ENCODE measurements around the gene MARCHF3. TPM values are rescaled to one million over a fixed set of nuclear protein-coding genes. Genes with fewer than 3 reads are reported as not detected.

MARCHF3 gene
- total RNA-seq, 1 experiment from 2014 or later: 16.1 TPM

- no peak for TF ChIP-seq E2F4 (CRISPR knock-in tag; IDR thresholded peaks at IDR 0.05; ENCODE audit: borderline replicate concordance, low read depth)
- no peak for TF ChIP-seq NR3C1 (CRISPR knock-in tag; conservative IDR thresholded peaks at IDR 0.05; ENCODE audit: low read depth)
- TF ChIP-seq RORB (CRISPR knock-in tag; IDR thresholded peaks at IDR 0.05): no peak
- TF ChIP-seq ZNF263 (CRISPR knock-in tag; IDR thresholded peaks at IDR 0.05; ENCODE audit: low read depth): no peak
- no peak for TF ChIP-seq ERG (CRISPR knock-in tag; IDR thresholded peaks at IDR 0.05)
- TF ChIP-seq ZNF121 (CRISPR knock-in tag; IDR thresholded peaks at IDR 0.05): no peak
- TF ChIP-seq ARID4B (CRISPR knock-in tag; IDR thresholded peaks at IDR 0.05; ENCODE audit: borderline replicate concordance): no peak
- TF ChIP-seq NFYB (CRISPR knock-in tag; conservative IDR thresholded peaks at IDR 0.05; ENCODE audit: low read depth): no peak
- no peak for TF ChIP-seq ZNF423 (CRISPR knock-in tag; IDR thresholded peaks at IDR 0.05)
- no peak for TF ChIP-seq CREM (CRISPR knock-in tag; IDR thresholded peaks at IDR 0.05)
- no peak for TF ChIP-seq KAT7 (CRISPR knock-in tag; IDR thresholded peaks at IDR 0.05; ENCODE audit: borderline replicate concordance)
- TF ChIP-seq GABPB1 (CRISPR knock-in tag; IDR thresholded peaks at IDR 0.05): no peak
These were observed 112.3 kb downstream of the MARCHF3 start (continued) for GRCh38 chr5:126917918-126918614.

GRCh38 chr5:126915496-126915895 is 114.9 kb downstream of the MARCHF3 start:
- H3K4me1 Mint-ChIP-seq: peaks cover 30% of the 10 kb centered on the region
- peaks cover 26% of the 10 kb centered on the region for H3K36me3 Mint-ChIP-seq
- H3K27me3 Mint-ChIP-seq (ENCODE audit: low read depth): peaks cover 5% of the 10 kb centered on the region; the same call in 1 of the 2 replicates
- ChIA-PET CTCF (interaction anchor here (0.8 kb wide), 1 partner anchor 28 kb away, joined by 3 read pairs; no protein-coding TSS in a partner anchor), POLR2A (no interaction called here)
- DNase-seq (ENCODE audit: low spot score) (no peak), ATAC-seq (no peak)
- TF ChIP-seq IRF2 (CRISPR knock-in tag; IDR thresholded peaks at IDR 0.05; ENCODE audit: borderline replicate concordance, low read depth): no peak
- TF ChIP-seq SMAD3 (CRISPR knock-in tag; IDR thresholded peaks at IDR 0.05; ENCODE audit: borderline replicate concordance): no peak
- H3K4me3 Mint-ChIP-seq: no peak overlapping the region
- H3K27ac Mint-ChIP-seq: no peak overlapping the region
- H3K9me3 Mint-ChIP-seq: peaks cover 15% of the 10 kb centered on the region

- CTCF ChIA-PET: interaction anchor here (0.8 kb wide), 1 partner anchor 27 kb away, joined by 3 read pairs; no protein-coding TSS in a partner anchor
- ATAC-seq: no peak
- peaks cover 31% of the 10 kb centered on the region for H3K36me3 Mint-ChIP-seq
- no peak for DNase-seq (ENCODE audit: low spot score)
- TF ChIP-seq CDX4 (CRISPR knock-in tag; IDR thresholded peaks at IDR 0.05; ENCODE audit: borderline replicate concordance): no peak
- no peak for TF ChIP-seq TCF7 (CRISPR knock-in tag; IDR thresholded peaks at IDR 0.05; ENCODE audit: low read depth)
- TF ChIP-seq SMAD3 (CRISPR knock-in tag; IDR thresholded peaks at IDR 0.05; ENCODE audit: borderline replicate concordance): no peak
- POLR2A ChIA-PET: no interaction called here
- H3K9me3 Mint-ChIP-seq: peaks cover 21% of the 10 kb centered on the region
- peaks cover 5% of the 10 kb centered on the region for H3K27me3 Mint-ChIP-seq (ENCODE audit: low read depth)
- H3K4me1 Mint-ChIP-seq: peaks cover 26% of the 10 kb centered on the region
- no peak overlapping the region for H3K27ac Mint-ChIP-seq
- H3K4me3 Mint-ChIP-seq: no peak overlapping the region
These were observed 115.4 kb downstream of the MARCHF3 start for GRCh38 chr5:126914801-126915436.

All from WTC11 (cell line).